HG02588 (cell line): ENCODE data around the gene TMED6.

Source experiments
- ATAC-seq: cut with Tn5 transposase; IDR thresholded peaks from one replicate; pipeline ENCODE4 v1.9.1; 2021; ENCODE audit warnings: mild to moderate bottlenecking, moderate library complexity; ENCODE audit not compliant: unreplicated experiment

TMED6 gene

GRCh38 chr16:69324585-69325253 lies 26.9 kb downstream of the TMED6 start:
- no peak for ATAC-seq

- no peak for ATAC-seq
Observed at GRCh38 chr16:69324013-69324531, 27.5 kb downstream of the TMED6 start.

GRCh38 chr16:69323415-69323814 lies 28.2 kb downstream of the TMED6 start:
- ATAC-seq = no peak

GRCh38 chr16:69322343-69322742 lies 29.2 kb downstream of the TMED6 start:
- ATAC-seq = no peak

- ATAC-seq = no peak
Observed at GRCh38 chr16:69321080-69321479, 30.5 kb downstream of the TMED6 start.

- ATAC-seq = no peak
Observed at GRCh38 chr16:69320740-69321073, 30.9 kb downstream of the TMED6 start.

- no peak for ATAC-seq
Observed at GRCh38 chr16:69319826-69320739, 31.5 kb downstream of the TMED6 start.

GRCh38 chr16:69319381-69319780 lies 32.2 kb downstream of the TMED6 start:
- ATAC-seq = no peak

GRCh38 chr16:69318911-69319289 lies 32.7 kb downstream of the TMED6 start:
- no peak for ATAC-seq

GRCh38 chr16:69318177-69318910 lies 33.2 kb downstream of the TMED6 start:
- ATAC-seq = no peak

- no peak for ATAC-seq
Observed at GRCh38 chr16:69316595-69317034, 35.0 kb downstream of the TMED6 start.

GRCh38 chr16:69315486-69316311 lies 35.9 kb downstream of the TMED6 start:
- no peak for ATAC-seq

GRCh38 chr16:69314534-69314933 lies 37.1 kb downstream of the TMED6 start:
- ATAC-seq = no peak

GRCh38 chr16:69313469-69313868 lies 38.1 kb downstream of the TMED6 start:
- ATAC-seq = no peak

GRCh38 chr16:69311533-69312387 lies 39.8 kb downstream of the TMED6 start:
- ATAC-seq = peak; percentile 42

GRCh38 chr16:69310653-69311532 lies 40.7 kb downstream of the TMED6 start, which contains the start of gene VPS4A:
Gene VPS4A (plus strand): TSS chr16:69311350. CDS start chr16:69311512, 162 bp downstream.
- ATAC-seq = peak; percentile 96

- no peak for ATAC-seq
Observed at GRCh38 chr16:69309316-69309715, 42.3 kb downstream of the TMED6 start.

GRCh38 chr16:69307856-69308255 lies 43.7 kb downstream of the TMED6 start:
- no peak for ATAC-seq
